CD4-positive, alpha-beta T cell (primary cell): ENCODE data around the gene ZNF488. TPM values are rescaled to one million over a fixed set of nuclear protein-coding genes. Genes with fewer than 3 reads are reported as not detected.

Experiments
- ATAC-seq: fragments of 200-7000 bp; cut with Tn5 transposase; one replicate; pipeline ENCODE4 v1.10.0; 2022; ENCODE audit warnings: mild to moderate bottlenecking; ENCODE audit not compliant: poor library complexity
- CTCF ChIA-PET: fragments of 350-600 bp; sonication (Branson Sonifier 250); formaldehyde crosslinking; loops from one replicate; lab custom pipeline; 2021; ENCODE audit warnings: antibody characterized with exemption, inconsistent platforms; lab: Charles Lee
- POLR2A ChIA-PET: fragments of 350-600 bp; sonication (Branson Sonifier 250); formaldehyde crosslinking; loops from one replicate; lab custom pipeline; 2021; ENCODE audit warnings: antibody characterized with exemption, inconsistent platforms; lab: Charles Lee
- DNase-seq, 14 experiments: peaks; one replicate each; pipeline ENCODE4 v3.0.0-alpha.2; 2013 to 2020; ENCODE audit warnings: mixed read lengths in 2 of 14
- H3K27ac ChIP-seq, 2 donors: one replicate each; pipeline versions ENCODE4 v1.5.1 to v1.7.0; 2013; ENCODE audit warnings: low read length in 2 of 2, low read depth in 1 of 2, mild to moderate bottlenecking in 1 of 2
- H3K27me3 ChIP-seq, 2 experiments: 1 replicate in 1 of 2; 2 replicates in 1 of 2; pipeline versions ENCODE4 v1.6.1 to v1.7.0; 2013; ENCODE audit warnings: low read length in 2 of 2, control low read depth in 1 of 2, mild to moderate bottlenecking in 1 of 2, moderate library complexity in 1 of 2; ENCODE audit not compliant: insufficient read depth in 2 of 2, control insufficient read depth in 1 of 2
- H3K36me3 ChIP-seq: one replicate; pipeline ENCODE4 v1.6.1; 2013; ENCODE audit warnings: low read length, control low read depth; ENCODE audit not compliant: insufficient read depth
- H3K4me1 ChIP-seq: one replicate; pipeline ENCODE4 v1.6.1; 2013; ENCODE audit warnings: low read length, control low read depth; ENCODE audit not compliant: insufficient read depth
- H3K4me3 ChIP-seq: one replicate; pipeline ENCODE4 v1.5.1; 2013; ENCODE audit warnings: mild to moderate bottlenecking, low read length, moderate library complexity
- H3K9me3 ChIP-seq, 2 experiments: 1 replicate in 1 of 2; 2 replicates in 1 of 2; pipeline versions ENCODE4 v1.6.1 to v1.7.0; 2013; ENCODE audit warnings: low read length in 2 of 2, mild to moderate bottlenecking in 2 of 2, control low read depth in 1 of 2, moderate library complexity in 1 of 2; ENCODE audit not compliant: control insufficient read depth in 1 of 2, insufficient read depth in 1 of 2
- H3K27ac Mint-ChIP-seq: one replicate; pipeline ENCODE4 v1.8.0; 2020; ENCODE audit warnings: mixed read lengths
- H3K27me3 Mint-ChIP-seq: one replicate; pipeline ENCODE4 v1.8.0; 2021; ENCODE audit warnings: mixed read lengths
- H3K36me3 Mint-ChIP-seq: one replicate; pipeline ENCODE4 v1.8.0; 2021; ENCODE audit warnings: low read depth, mixed read lengths
- H3K4me1 Mint-ChIP-seq: one replicate; pipeline ENCODE4 v1.8.0; 2021; ENCODE audit warnings: low read depth, mixed read lengths
- H3K4me3 Mint-ChIP-seq: one replicate; pipeline ENCODE4 v1.8.0; 2020; ENCODE audit warnings: mild to moderate bottlenecking, mixed read lengths
- H3K9me3 Mint-ChIP-seq: one replicate; pipeline ENCODE4 v1.8.0; 2020; ENCODE audit warnings: mixed read lengths
- intact Hi-C, 2 experiments: fragments of 100-400 bp; cut with DNase I in 1 of 2; cut with micrococcal nuclease in 1 of 2; formaldehyde crosslinking; loops; one replicate each; pipeline versions ENCODE4 v1.15.1 to v1.9.0; 2023 to 2025; cut with DNase I, micrococcal nuclease
- total RNA-seq, 174 experiments: library from RNA in 2 of 174; stranded (reverse) in 2 of 174; gene quantifications; one replicate each; pipeline ENCODE4 v1.2.3 and lab custom pipeline; 2021 to 2026
- TF ChIP-seq, protein P1 (sequence below): fragments of 200-600 bp; IDR thresholded peaks from one replicate; pipeline ENCODE4 v1.8.0; 2022; ENCODE audit warnings: antibody characterized with exemption, mild to moderate bottlenecking

Gene ZNF488
- total RNA-seq, 2 experiments from 2014 or later = not detected

DNA sequence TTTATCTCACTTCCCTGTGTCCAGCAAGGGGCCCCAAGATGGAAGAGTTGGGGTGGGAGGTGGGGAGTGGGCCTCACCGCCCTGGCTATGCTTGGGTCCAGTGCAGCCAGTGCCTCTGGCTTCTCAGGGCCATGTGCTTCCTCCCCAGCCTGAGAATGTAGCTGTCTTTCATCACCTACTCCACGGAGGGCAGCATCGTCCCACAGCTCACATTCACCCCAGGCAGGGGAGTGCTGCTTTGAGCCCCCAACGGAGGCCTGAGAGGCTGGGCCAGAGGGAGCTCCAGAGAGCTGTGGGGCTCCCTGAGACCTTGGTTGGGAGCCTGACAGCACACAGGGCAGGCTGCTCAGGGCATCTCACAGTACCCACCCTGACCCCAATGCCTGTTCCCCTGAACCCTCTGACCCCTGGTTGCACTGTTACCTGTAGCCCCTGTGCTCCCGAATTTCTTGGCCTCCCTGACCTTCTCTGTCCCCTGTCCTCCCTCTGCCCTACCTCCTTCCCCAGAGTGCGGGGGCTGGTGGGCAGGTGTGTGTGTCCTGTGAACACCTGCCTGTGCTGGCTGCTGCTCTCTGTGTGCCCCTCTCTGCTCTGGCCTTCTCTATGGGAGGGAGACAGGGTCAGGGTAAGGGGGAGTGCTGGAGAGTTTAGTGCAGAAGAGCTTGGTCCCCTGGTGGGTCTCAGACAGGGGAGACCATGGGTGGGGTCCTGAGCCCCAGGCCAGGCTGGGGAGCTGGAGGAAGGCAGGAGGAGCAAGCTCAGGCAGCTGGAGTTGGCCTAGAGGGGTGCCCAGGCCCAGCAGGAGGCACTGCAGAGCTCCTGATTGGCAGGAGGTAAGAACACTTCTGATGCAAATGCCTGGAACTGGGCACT is 19.6 kb upstream of the ZNF488 start:
- Histone ChIP-seq H3K4me3 (no peak overlapping the region), H3K27me3 (no peaks in the 10 kb centered on the region), H3K27ac (no peak overlapping the region), H3K9me3 (peaks cover 0 to 5% of the 10 kb centered on the region in 2 experiments), H3K4me1 (no peaks in the 10 kb centered on the region), H3K36me3 (no peaks in the 10 kb centered on the region)
- Mint-ChIP-seq H3K4me1 (no peaks in the 10 kb centered on the region), H3K9me3 (no peaks in the 10 kb centered on the region), H3K4me3 (no peak overlapping the region), H3K36me3 (no peaks in the 10 kb centered on the region), H3K27ac (no peak overlapping the region), H3K27me3 (peaks cover 12% of the 10 kb centered on the region)
- ChIA-PET POLR2A (no interaction called here), CTCF (no interaction called here)
- DNase-seq (no peak), ATAC-seq (no peak)
- TF ChIP-seq, protein P1, sequence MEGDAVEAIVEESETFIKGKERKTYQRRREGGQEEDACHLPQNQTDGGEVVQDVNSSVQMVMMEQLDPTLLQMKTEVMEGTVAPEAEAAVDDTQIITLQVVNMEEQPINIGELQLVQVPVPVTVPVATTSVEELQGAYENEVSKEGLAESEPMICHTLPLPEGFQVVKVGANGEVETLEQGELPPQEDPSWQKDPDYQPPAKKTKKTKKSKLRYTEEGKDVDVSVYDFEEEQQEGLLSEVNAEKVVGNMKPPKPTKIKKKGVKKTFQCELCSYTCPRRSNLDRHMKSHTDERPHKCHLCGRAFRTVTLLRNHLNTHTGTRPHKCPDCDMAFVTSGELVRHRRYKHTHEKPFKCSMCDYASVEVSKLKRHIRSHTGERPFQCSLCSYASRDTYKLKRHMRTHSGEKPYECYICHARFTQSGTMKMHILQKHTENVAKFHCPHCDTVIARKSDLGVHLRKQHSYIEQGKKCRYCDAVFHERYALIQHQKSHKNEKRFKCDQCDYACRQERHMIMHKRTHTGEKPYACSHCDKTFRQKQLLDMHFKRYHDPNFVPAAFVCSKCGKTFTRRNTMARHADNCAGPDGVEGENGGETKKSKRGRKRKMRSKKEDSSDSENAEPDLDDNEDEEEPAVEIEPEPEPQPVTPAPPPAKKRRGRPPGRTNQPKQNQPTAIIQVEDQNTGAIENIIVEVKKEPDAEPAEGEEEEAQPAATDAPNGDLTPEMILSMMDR = no peak
- intact Hi-C loops = no loop called here

GRCh38 chr10:47402641-47403301 is 18.7 kb upstream of the ZNF488 start:
- TF ChIP-seq, protein P1 = no peak
- Histone ChIP-seq H3K4me1 (no peaks in the 10 kb centered on the region), H3K27me3 (no peaks in the 10 kb centered on the region), H3K36me3 (no peaks in the 10 kb centered on the region), H3K9me3 (peaks cover 0 to 5% of the 10 kb centered on the region in 2 experiments), H3K4me3 (no peak overlapping the region), H3K27ac (no peak overlapping the region)
- no peaks in the 10 kb centered on the region for H3K9me3 Mint-ChIP-seq
- no peak overlapping the region for H3K27ac Mint-ChIP-seq
- no peak overlapping the region for H3K4me3 Mint-ChIP-seq
- no peak for ATAC-seq
- H3K36me3 Mint-ChIP-seq = no peaks in the 10 kb centered on the region
- intact Hi-C loops = no loop called here
- DNase-seq = no peak
- H3K4me1 Mint-ChIP-seq = no peaks in the 10 kb centered on the region
- H3K27me3 Mint-ChIP-seq = peaks cover 21% of the 10 kb centered on the region
- ChIA-PET POLR2A (no interaction called here), CTCF (no interaction called here)

DNA sequence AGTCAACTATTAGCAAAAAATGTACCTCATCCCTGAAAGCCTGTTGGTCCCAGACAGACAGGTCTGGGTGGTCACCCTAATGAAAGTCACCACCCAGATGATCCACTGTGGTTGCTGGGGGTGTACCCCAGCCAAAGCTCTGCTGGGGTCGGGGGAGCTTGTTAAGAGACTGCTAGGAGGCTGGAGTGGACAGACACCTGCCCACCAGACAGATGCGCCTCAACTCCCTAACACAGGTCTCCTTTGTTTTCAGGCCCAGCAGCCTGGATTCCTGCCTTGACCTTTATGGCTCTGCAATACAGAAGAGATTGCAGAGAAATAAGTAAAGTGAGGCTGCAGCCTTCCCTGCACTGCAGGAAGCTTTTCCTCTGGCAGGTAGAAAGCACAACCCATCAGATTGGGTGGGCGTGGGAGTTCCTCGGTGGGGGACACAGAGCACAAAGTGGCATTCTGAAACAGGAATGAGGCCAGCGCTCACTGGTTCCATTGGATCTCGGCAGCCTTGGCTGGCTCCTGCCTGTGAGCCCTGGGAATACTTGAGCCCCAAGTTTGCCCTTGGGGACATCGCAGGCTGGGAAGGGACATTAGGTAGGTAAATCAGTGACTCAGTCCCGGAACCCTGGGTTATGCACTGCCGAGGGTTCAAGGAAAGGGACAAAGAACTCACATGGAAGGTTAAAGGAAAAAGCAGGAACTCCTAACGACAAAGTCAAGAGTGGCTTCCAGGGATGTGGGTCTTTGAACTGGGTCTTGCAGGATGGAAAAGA is 18.0 kb upstream of the ZNF488 start:
- Mint-ChIP-seq H3K9me3 (no peaks in the 10 kb centered on the region), H3K4me1 (no peaks in the 10 kb centered on the region), H3K27me3 (peaks cover 22% of the 10 kb centered on the region), H3K36me3 (no peaks in the 10 kb centered on the region), H3K4me3 (no peak overlapping the region), H3K27ac (no peak overlapping the region)
- Histone ChIP-seq H3K4me3 (no peak overlapping the region), H3K9me3 (peaks cover 0 to 5% of the 10 kb centered on the region in 2 experiments), H3K27ac (no peak overlapping the region), H3K36me3 (no peaks in the 10 kb centered on the region), H3K27me3 (no peaks in the 10 kb centered on the region), H3K4me1 (no peaks in the 10 kb centered on the region)
- TF ChIP-seq, protein P1 = no peak
- DNase-seq (no peak), ATAC-seq (no peak)
- intact Hi-C loops = no loop called here
- CTCF ChIA-PET = no interaction called here
- POLR2A ChIA-PET = no interaction called here
